H1 (cell line): ENCODE results near the gene MEMO1. TPM values are rescaled to one million over a fixed set of nuclear protein-coding genes. Genes with fewer than 3 reads are reported as not detected.
"Not testable (repeated sequence)": the region's sequence is repeated elsewhere in the genome, so short reads cannot be mapped to it uniquely, and the experiment has no call there.

Source experiments
- CTCF ChIA-PET: fragments of 300-600 bp; sonication (Branson Sonifier 250); formaldehyde crosslinking; loops from one replicate; lab custom pipeline; 2021; ENCODE audit not compliant: partially characterized antibody; lab: Charles Lee
- POLR2A ChIA-PET: fragments of 300-600 bp; sonication (Branson Sonifier 250); formaldehyde crosslinking; loops from one replicate; lab custom pipeline; 2021; ENCODE audit warnings: inconsistent platforms; ENCODE audit not compliant: partially characterized antibody; lab: Charles Lee
- DNase-seq, 2 experiments: peaks; one replicate each; pipeline versions ENCODE4 v3.0.0 to v3.0.0-alpha.2; 2010 to 2022; ENCODE audit warnings: low spot score in 2 of 2, low read depth in 1 of 2, mixed read lengths in 1 of 2
- FAIRE-seq: peaks from 2 replicates; lab custom pipeline; 2011; peaks lifted over from hg19 to GRCh38; lab: Jason Lieb, UNC
- H2AFZ ChIP-seq: 2 replicates; pipeline ENCODE4 v1.8.1; 2012; ENCODE audit warnings: low read length, inconsistent platforms
- H2AK5ac ChIP-seq: 2 replicates; pipeline ENCODE4 v1.6.1; 2013; ENCODE audit warnings: low read depth, low read length
- H2BK120ac ChIP-seq: replicated peaks from 2 replicates; pipeline ENCODE3; 2013; ENCODE audit warnings: low read depth, low read length, inconsistent platforms
- H2BK12ac ChIP-seq: 2 replicates; pipeline ENCODE4 v1.6.1; 2013; ENCODE audit warnings: low read depth, low read length
- H2BK15ac ChIP-seq: 2 replicates; pipeline ENCODE4 v1.6.1; 2013; ENCODE audit warnings: low read length
- H2BK20ac ChIP-seq: 2 replicates; pipeline ENCODE4 v1.6.1; 2013; ENCODE audit warnings: low read length
- H2BK5ac ChIP-seq: 2 replicates; pipeline ENCODE4 v1.6.1; 2013; ENCODE audit warnings: low read depth, low read length
- H3K14ac ChIP-seq: 2 replicates; pipeline ENCODE4 v1.6.1; 2013; ENCODE audit warnings: inconsistent platforms; ENCODE audit not compliant: insufficient read length
- H3K18ac ChIP-seq: 2 replicates; pipeline ENCODE4 v1.6.1; 2013; ENCODE audit warnings: low read length; ENCODE audit errors: extremely low read depth
- H3K23ac ChIP-seq: 2 replicates; pipeline ENCODE4 v1.6.1; 2013; ENCODE audit warnings: inconsistent platforms; ENCODE audit not compliant: insufficient read length
- H3K23me2 ChIP-seq: 2 replicates; pipeline ENCODE4 v1.6.1; 2013; ENCODE audit warnings: low read depth, low read length
- H3K27ac ChIP-seq: 2 replicates; pipeline ENCODE4 v1.6.1; 2011; ENCODE audit warnings: low read depth, low read length, inconsistent platforms
- H3K27me3 ChIP-seq, 4 experiments: replicated peaks in 1 of 4; 1 replicate in 1 of 4; 2 replicates in 3 of 4; pipeline versions ENCODE4 v1.6.1 to v1.8.1; 2011 to 2013; ENCODE audit warnings: low read length in 3 of 4, mild to moderate bottlenecking in 3 of 4, inconsistent platforms in 2 of 4, mixed read lengths in 2 of 4, moderate library complexity in 1 of 4; ENCODE audit not compliant: control insufficient read depth in 3 of 4, insufficient read depth in 3 of 4; ENCODE audit errors: extremely low read depth in 1 of 4
- H3K36me3 ChIP-seq, 4 experiments: 2 replicates each; pipeline versions ENCODE4 v1.6.1 to v1.8.1; 2011 to 2013; ENCODE audit warnings: mild to moderate bottlenecking in 4 of 4, low read length in 3 of 4, moderate library complexity in 2 of 4, control low read depth in 1 of 4, inconsistent platforms in 1 of 4; ENCODE audit not compliant: insufficient read depth in 4 of 4, control insufficient read depth in 2 of 4
- H3K4ac ChIP-seq: replicated peaks from 2 replicates; pipeline ENCODE3; 2013; ENCODE audit warnings: low read length, low read depth, mixed read lengths, inconsistent platforms; ENCODE audit not compliant: insufficient read length
- H3K4me1 ChIP-seq, 4 experiments: replicated peaks in 1 of 4; 1 replicate in 1 of 4; 2 replicates in 3 of 4; pipeline versions ENCODE4 v1.6.1 to v1.8.1; 2011 to 2013; ENCODE audit warnings: low read length in 3 of 4, inconsistent platforms in 2 of 4, mixed read lengths in 1 of 4; ENCODE audit not compliant: insufficient read depth in 4 of 4, control insufficient read depth in 3 of 4
- H3K4me2 ChIP-seq, 2 experiments: 2 replicates each; pipeline versions ENCODE4 v1.6.1 to v1.8.1; 2011 to 2013; ENCODE audit warnings: low read depth in 2 of 2, low read length in 2 of 2, control low read depth in 1 of 2, inconsistent platforms in 1 of 2, mild to moderate bottlenecking in 1 of 2; ENCODE audit not compliant: insufficient read depth in 1 of 2
- H3K4me3 ChIP-seq, 4 experiments: fragments of 200-600, 300-600 bp in 1 of 4; sonication (generic), shearing (Covaris generic), sonication (Bioruptor Twin) in 1 of 4; 2 replicates each; pipeline versions ENCODE4 v1.5.1 to v1.8.1; 2011 to 2016; ENCODE audit warnings: low read length in 4 of 4, low read depth in 3 of 4, control low read depth in 2 of 4, inconsistent platforms in 2 of 4, mild to moderate bottlenecking in 2 of 4, mixed read lengths in 1 of 4, moderate library complexity in 1 of 4; ENCODE audit not compliant: insufficient read depth in 2 of 4; ENCODE audit errors: extremely low read depth in 1 of 4
- H3K56ac ChIP-seq: replicated peaks from 2 replicates; pipeline ENCODE3; 2013; ENCODE audit warnings: low read depth, mild to moderate bottlenecking, mixed read lengths, low read length, inconsistent platforms; ENCODE audit not compliant: insufficient read length
- H3K79me1 ChIP-seq: 2 replicates; pipeline ENCODE4 v1.6.1; 2013; ENCODE audit warnings: low read depth, low read length, control low read depth
- H3K79me2 ChIP-seq, 2 experiments: 2 replicates each; pipeline versions ENCODE4 v1.6.1 to v1.8.1; 2012 to 2013; ENCODE audit warnings: low read length in 2 of 2, mild to moderate bottlenecking in 2 of 2, inconsistent platforms in 1 of 2; ENCODE audit not compliant: insufficient read depth in 2 of 2, control insufficient read depth in 1 of 2
- H3K9ac ChIP-seq, 4 experiments: replicated peaks in 1 of 4; 1 replicate in 1 of 4; 2 replicates in 3 of 4; pipeline versions ENCODE4 v1.6.1 to v1.8.1; 2011 to 2013; ENCODE audit warnings: low read depth in 3 of 4, low read length in 3 of 4, control low read depth in 2 of 4, mild to moderate bottlenecking in 2 of 4, moderate library complexity in 2 of 4, inconsistent platforms in 1 of 4; ENCODE audit errors: extremely low read depth in 1 of 4
- H3K9me3 ChIP-seq, 2 experiments: 2 replicates each; pipeline versions ENCODE4 v1.6.1 to v1.8.1; 2012 to 2013; ENCODE audit warnings: mild to moderate bottlenecking in 2 of 2, moderate library complexity in 2 of 2, control low read depth in 1 of 2, inconsistent platforms in 1 of 2, low read depth in 1 of 2, low read length in 1 of 2, mixed read lengths in 1 of 2; ENCODE audit not compliant: insufficient read depth in 2 of 2
- H4K20me1 ChIP-seq, 2 experiments: replicated peaks in 1 of 2; 2 replicates each; pipeline versions ENCODE3 to v1.8.1; 2011 to 2013; ENCODE audit warnings: inconsistent platforms in 2 of 2, low read length in 2 of 2, mild to moderate bottlenecking in 1 of 2; ENCODE audit not compliant: insufficient read depth in 2 of 2, control insufficient read depth in 1 of 2
- H4K5ac ChIP-seq: 2 replicates; pipeline ENCODE4 v1.6.1; 2013; ENCODE audit warnings: low read length, low read depth, mixed read lengths, inconsistent platforms; ENCODE audit not compliant: insufficient read length
- H4K8ac ChIP-seq: 2 replicates; pipeline ENCODE4 v1.8.0; 2013; ENCODE audit warnings: mild to moderate bottlenecking, moderate library complexity, low read length, inconsistent platforms; ENCODE audit not compliant: insufficient read depth; ENCODE audit errors: extremely low read depth
- H4K91ac ChIP-seq: replicated peaks from 2 replicates; pipeline ENCODE3; 2013; ENCODE audit warnings: low read length, mixed read lengths, inconsistent platforms; ENCODE audit not compliant: insufficient read length
- WGBS, 2 experiments: shearing (Covaris generic) in 1 of 2; methylation state at CpG; one replicate each; pipeline versions ENCODE4 v1.1.6 to v1.1.7; 2013 to 2015; ENCODE audit warnings: low lambda C conversion rate in 2 of 2, mixed read lengths in 2 of 2, inconsistent platforms in 1 of 2, low coverage in 1 of 2, missing lambda C conversion rate in 1 of 2; ENCODE audit not compliant: insufficient replicate concordance in 2 of 2, insufficient coverage in 1 of 2, insufficient read length in 1 of 2; ENCODE audit errors: extremely low coverage in 1 of 2, missing lambda C conversion rate in 1 of 2; 5-methylcytosine and 5-hydroxymethylcytosine counted together
- polyA plus RNA-seq, 7 experiments: library from polyadenylated mRNA; depleted of rRNA in 3 of 7; stranded (reverse) in 5 of 7; unstranded in 2 of 7; fragments of >200 nt in 5 of 7; fragments of 200-250 nt in 2 of 7; gene quantifications; 1 replicate in 5 of 7; 2 replicates in 1 of 7; 4 replicates in 1 of 7; pipeline versions ENCODE4 v1.2.1 to v1.2.3, GENCODE V29; 2011 to 2013; ENCODE audit warnings: missing spikeins in 2 of 7, mixed read lengths in 2 of 7
- total RNA-seq: library from RNA; stranded (reverse); fragmentation: NEBNext Ultra II Directional; extraction: Animal tissue kit (Norgen Biotek cat#: 25700); gene quantifications from 2 replicates; pipeline ENCODE4 v1.2.1, GENCODE V29; 2021

Gene MEMO1
- total and polyA plus RNA-seq, 2 of the 8 experiments (the other 6 are each of a cell fraction or from before 2014, with no cell fraction given): 26.9 to 54.7 TPM

- H3K9me3 ChIP-seq, CTCF ChIA-PET, H4K91ac ChIP-seq, H3K4me2 ChIP-seq, H3K27ac ChIP-seq, H2BK12ac ChIP-seq, H3K36me3 ChIP-seq, H3K18ac ChIP-seq, H3K4me3 ChIP-seq, H4K8ac ChIP-seq, FAIRE-seq, H2AFZ ChIP-seq, H3K79me1 ChIP-seq, H3K56ac ChIP-seq, DNase-seq, H3K4me1 ChIP-seq, H3K14ac ChIP-seq, H2BK15ac ChIP-seq, H2BK20ac ChIP-seq, H3K9ac ChIP-seq, H2BK5ac ChIP-seq, H2BK120ac ChIP-seq, H3K23me2 ChIP-seq, H3K27me3 ChIP-seq, POLR2A ChIA-PET, H4K20me1 ChIP-seq, H4K5ac ChIP-seq, H2AK5ac ChIP-seq, H3K23ac ChIP-seq, H3K4ac ChIP-seq: not testable (repeated sequence)
- WGBS, 2 experiments: 83% methylated on average over 5 of the region's 6 CpGs; no CpG with 5 or more reads in 1 of the 2 experiments
- peaks cover 0 to 38% of the 10 kb centered on the region in 2 experiments; a peak in 2 of 4 replicates for H3K79me2 ChIP-seq
These were observed 44.4 kb downstream of the MEMO1 start for GRCh38 chr2:31966402-31966801.
